ENCODE measurements around the gene KCNK3. TPM values are rescaled to one million over a fixed set of nuclear protein-coding genes. Genes with fewer than 3 reads are reported as not detected.

Gene KCNK3
- total RNA-seq, 1 donor from 2014 or later = 0.70 TPM

DNA sequence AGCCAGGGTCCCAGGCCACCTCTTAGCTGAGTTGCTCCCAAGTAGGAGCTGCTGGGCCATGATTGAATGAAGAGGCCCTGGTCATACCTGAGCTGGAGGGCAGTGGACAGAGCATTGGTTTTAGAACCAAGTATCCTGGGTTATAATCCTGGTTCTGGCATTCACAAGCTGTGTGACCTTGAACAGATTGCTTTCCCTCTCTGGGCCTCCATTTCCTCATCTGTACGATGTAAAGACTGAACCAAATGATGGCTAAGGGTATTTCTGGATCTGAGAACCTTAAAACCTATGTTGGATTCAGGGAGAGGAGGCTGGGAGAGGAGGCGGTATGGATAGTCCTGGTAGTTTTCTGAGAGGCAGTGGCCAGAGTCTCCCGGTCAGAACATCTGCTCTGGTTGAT is 31.0 kb downstream of the KCNK3 start:
- DNase-seq (ENCODE audit: low spot score) = no peak
- intact Hi-C loops (cut with DNase I) = no loop called here

DNA sequence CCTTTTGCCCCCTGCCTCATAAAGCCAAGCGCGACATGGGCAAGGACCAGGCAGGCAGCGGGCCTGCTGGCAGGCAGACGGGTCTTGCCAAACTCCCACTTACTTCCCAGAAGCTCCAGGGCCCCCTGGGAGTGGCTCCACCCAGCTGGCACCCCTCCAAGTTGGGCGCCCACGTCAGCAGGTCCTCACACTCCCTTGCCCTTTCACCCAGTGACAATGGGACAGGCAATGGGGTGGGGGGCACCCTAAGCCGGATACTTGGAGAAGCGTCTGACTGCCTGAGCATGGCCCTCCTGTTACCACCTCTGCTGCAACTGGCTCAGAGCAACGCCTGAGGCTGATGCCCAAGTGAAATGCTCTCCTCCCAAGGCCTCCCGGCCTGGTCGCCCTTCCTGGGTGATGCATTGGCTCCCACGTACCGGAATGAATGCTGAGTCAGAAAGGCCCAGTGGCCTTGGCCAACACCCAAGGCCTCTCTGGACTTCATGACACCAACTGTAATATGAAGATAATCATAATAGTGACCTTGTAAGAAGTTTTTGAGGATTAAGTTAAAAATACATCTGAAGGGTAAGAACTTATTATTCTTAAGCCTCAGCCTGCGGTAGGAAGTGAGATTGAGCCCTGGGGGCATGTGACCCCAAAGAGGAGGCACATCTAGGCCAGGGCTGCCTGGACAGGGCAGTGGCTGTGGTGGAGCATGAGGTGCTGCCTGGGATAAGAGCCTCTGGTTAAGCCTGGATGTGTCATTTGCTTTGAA is 31.6 kb downstream of the KCNK3 start:
- peak; percentile 83 for DNase-seq (ENCODE audit: low spot score)
- intact Hi-C loops (cut with DNase I) = no loop called here

DNA sequence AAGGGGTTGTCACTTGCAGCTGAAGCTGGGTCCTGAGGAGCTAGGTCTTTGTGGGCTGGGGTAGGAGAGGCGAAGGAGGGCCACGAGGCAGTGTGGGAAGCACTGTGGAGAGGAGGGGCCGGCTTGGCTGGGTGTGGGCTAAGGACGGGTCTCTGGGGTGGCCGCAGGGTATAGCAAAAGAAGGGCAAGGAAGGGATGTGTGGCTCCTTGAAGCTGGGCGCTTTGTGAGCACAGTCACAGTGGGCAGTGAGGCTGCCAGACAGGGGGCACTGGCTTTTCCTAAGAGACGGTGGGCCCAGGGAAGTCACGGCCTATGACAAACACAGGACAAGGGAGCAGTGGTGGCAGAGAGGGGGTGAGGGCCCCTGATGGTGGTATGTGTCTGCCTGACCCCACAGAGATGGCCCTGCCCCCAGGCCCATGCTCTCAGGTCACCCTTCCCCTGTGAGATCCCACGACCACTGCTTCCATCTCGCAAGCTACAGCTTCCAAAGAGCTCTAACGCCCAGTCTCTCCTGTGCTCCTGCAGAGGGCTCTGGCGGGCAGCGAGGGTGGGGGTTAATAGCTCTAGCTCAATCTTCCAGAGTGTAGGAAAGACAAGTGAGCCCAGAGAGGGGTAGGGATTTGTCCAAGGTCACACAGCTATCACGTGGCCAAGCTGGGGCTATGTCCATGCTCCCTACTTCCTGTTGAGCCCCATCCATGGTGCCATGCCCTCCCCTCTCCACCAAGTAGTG is 32.4 kb downstream of the KCNK3 start:
- DNase-seq (ENCODE audit: low spot score) = no peak
- intact Hi-C loops (cut with DNase I) = loop anchor here (5.0 kb wide), 1 partner anchor 33 kb away; the partner anchor contains the start of gene KCNK3

DNA sequence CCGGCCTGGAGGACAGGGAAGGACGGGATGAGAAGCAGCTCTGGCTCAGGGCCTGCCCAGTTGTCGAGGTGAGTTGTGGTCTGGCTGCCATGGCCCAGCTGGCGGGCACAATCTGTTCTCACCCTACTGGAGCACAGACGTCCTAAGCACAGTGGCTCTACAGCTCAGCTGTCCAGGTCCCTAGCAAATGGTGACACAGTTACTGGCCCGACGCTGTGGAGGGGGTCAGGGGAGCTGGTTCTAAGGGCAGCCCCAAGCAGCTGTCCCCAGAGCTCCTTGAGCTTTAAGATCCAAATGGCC is 32.9 kb downstream of the KCNK3 start:
- intact Hi-C loops (cut with DNase I) = loop anchor here (5.0 kb wide), 1 partner anchor 33 kb away; the partner anchor contains the start of gene KCNK3
- no peak for DNase-seq (ENCODE audit: low spot score)

DNA sequence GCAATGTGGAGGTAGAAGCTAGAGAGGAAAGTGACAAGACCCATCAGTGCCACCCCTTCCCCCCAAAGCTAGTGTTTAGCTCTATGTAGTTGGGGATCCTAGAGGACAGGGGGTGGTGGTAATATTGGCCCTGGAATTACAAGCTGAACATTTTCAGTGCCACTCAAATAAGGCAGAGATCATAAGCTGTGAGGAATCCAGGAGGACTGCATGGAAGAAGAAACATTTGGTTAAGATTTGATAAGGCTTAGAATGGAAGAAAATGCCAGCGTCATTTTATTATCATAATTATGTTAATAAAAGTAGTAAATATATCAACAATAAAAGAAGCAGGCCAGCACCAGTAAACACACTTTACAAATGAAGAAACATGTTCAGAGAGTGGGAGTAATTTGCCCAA is 33.7 kb downstream of the KCNK3 start:
- no peak for DNase-seq (ENCODE audit: low spot score)
- intact Hi-C loops (cut with DNase I) = loop anchor here (5.0 kb wide), 1 partner anchor 34 kb away; the partner anchor contains the start of gene KCNK3

GRCh38 chr2:26727641-26728561 is 35.4 kb downstream of the KCNK3 start:
- intact Hi-C loops (cut with DNase I) = loop anchor here (5.0 kb wide), 1 partner anchor 36 kb away; the partner anchor contains the start of gene KCNK3

GRCh38 chr2:26729311-26729710 is 36.8 kb downstream of the KCNK3 start:
- DNase-seq (ENCODE audit: low spot score) = no peak
- intact Hi-C loops (cut with DNase I) = loop anchor here (5.0 kb wide), 1 partner anchor 37 kb away; the partner anchor contains the start of gene KCNK3

More at GRCh38 chr2:26727641-26728561, 35.4 kb downstream of the KCNK3 start:
- DNase-seq (ENCODE audit: low spot score) = no peak

DNA sequence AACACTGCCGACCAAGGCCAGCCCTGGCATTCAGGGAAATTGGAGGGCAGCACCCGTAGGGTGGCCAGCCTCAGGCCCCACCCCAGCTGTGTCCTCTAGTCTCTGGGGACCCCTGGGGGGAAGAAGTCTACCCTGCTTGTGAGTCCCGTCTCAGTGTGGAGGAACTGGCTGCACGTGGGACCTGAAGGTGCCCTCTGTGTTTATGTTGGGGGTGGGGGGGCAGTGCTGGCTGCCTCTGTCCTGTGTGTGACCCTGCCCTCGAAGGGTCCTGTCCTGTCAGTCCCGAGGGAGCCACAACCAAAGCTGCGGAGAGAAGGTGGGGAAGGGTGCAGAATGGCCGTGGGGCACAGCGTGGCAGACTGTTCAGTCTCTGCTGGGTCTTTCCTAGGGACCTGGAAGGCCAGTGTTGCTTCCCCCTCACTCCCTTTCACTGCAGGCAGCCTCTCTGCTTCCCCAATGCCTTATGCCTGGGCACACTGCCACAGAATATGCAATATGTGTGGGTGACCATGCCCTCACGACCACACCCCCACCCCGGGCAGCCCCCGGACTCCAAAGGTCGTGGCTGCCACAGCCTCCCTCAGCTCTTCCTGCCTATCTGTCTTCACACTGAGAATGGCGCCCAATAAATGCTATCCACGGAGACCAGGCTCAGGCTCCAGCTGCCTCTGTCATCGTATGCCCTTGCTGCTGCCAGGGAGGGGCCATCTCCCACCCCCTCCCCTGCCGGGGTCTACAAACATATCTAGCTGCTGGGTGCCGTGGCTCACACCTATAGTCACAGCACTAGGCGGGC is 38.2 kb downstream of the KCNK3 start:
- intact Hi-C loops (cut with DNase I) = no loop called here
- DNase-seq (ENCODE audit: low spot score) = no peak

- intact Hi-C loops (cut with DNase I) = no loop called here
Observed at GRCh38 chr2:26731714-26732113, 39.2 kb downstream of the KCNK3 start.

GRCh38 chr2:26732446-26732845 is 39.9 kb downstream of the KCNK3 start:
- intact Hi-C loops (cut with DNase I) = no loop called here
- DNase-seq (ENCODE audit: low spot score) = no peak

More at GRCh38 chr2:26731714-26732113, 39.2 kb downstream of the KCNK3 start:
- DNase-seq (ENCODE audit: low spot score) = no peak

DNA sequence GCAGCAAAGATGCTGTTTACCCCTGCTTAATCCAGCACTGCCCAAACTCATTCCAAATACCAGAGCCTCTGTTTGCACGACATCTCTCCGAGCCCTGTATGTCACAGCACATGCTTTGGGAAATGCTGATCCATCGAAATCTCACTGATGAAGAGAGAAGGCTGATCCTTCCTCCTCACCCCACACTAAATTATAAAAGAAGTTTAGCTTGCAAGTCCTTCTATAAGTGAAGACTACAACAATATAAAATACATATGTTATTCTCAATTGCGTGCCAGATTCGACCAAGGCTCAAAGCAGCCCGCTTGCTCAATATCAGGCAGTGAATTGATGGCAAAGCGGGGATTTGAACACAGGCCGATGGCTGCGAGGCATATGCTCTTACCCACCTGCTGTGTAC is 40.9 kb downstream of the KCNK3 start:
- intact Hi-C loops (cut with DNase I) = no loop called here
- DNase-seq (ENCODE audit: low spot score) = no peak

- no peak for DNase-seq (ENCODE audit: low spot score)
Observed at GRCh38 chr2:26735097-26735496, 42.6 kb downstream of the KCNK3 start.

DNA sequence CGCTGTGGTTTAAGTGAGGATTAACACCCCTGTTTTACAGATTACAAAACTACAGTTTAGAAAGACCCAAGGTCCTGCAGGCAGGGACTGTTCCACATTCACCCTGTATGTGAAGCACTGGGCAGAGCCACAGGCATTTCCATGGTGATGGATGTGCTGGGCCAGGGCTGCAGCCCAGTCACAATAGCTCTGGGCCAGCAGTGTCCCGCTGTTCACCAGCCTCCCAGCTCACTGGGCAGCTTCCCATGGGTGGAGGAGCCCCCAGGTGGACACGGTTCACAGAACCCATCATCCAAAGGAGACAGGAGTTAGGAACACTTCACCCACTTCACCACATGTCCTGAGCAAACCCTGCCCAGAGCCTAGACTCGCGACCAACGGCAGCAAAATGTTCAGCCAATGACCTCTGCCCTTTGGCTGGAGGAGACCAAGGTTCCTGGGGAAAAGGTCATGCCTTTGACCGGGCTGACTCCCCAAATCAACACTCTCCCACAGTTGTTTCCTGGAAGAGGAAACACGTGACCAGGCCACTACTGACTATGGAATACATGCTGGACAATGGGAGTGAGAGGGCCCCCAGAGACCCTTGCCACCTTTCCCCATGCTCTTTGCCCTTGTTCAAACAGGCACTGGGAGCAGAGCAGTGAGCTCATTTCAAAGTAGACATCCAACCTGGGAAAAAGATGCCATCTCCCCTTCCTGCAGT is 43.5 kb downstream of the KCNK3 start:
- DNase-seq (ENCODE audit: low spot score) = no peak
- intact Hi-C loops (cut with DNase I) = no loop called here

More at GRCh38 chr2:26735097-26735496, 42.6 kb downstream of the KCNK3 start:
- intact Hi-C loops (cut with DNase I) = no loop called here

DNA sequence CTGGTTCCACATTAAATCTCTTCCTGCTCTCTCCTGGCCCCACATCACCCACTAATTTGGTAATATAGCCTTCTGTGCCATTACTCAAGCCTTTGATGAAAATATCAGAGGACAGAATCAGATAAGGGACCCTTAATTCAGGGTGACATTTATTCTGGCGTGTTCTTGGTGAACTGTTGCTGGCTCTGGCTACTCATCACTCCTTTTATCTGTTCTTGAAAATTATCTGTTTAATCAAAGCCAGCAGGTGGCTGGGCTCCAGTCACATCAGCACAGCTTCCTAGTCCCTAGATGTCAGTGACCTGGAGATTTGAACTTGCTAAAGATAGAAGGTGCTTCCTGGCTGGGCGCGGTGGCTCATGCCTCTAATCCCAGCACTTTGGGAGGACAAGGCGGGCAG is 44.7 kb downstream of the KCNK3 start:
- intact Hi-C loops (cut with DNase I) = no loop called here
- DNase-seq (ENCODE audit: low spot score) = no peak

GRCh38 chr2:26738481-26738880 is 46.0 kb downstream of the KCNK3 start:
- no peak for DNase-seq (ENCODE audit: low spot score)
- intact Hi-C loops (cut with DNase I) = no loop called here

DNA sequence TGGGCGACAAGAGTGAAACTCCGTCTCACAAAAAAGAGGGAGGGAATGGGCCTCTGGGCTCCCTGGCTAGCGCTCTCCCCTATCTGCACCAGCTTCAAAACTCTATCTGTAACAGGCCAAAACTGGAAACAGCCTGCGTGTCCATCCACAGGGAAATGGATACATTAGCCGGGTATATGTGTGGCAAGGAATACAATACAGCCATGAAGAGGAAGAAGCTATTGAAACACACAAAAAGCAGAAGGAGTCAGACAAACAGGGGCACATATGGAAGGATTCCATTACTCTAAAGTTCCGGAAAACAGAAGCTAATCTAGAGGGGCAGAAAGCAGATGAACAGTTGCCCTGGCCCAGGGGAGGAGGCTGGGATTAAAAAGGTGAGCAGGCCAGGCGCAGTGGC is 47.0 kb downstream of the KCNK3 start:
- intact Hi-C loops (cut with DNase I) = no loop called here
- no peak for DNase-seq (ENCODE audit: low spot score)

DNA sequence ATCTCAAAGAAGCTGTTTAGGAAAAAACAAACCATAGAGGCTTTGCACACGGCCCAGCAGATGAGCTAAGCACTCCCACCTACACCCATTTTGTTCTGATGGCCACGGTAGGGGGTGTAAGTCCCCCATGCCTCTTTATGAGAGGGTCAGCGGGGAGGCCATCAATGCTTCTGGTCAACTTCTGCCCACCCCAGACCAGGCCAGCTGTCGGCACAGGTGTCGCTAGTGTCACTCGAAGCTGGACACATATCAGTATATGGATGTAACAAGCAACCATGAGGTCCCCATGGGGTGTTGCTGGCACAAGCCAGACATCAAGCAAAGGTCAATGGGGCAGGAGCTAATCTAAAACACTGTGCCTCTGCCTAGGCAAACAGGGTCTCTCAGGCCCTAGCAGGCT is 47.8 kb downstream of the KCNK3 start:
- intact Hi-C loops (cut with DNase I) = no loop called here
- no peak for DNase-seq (ENCODE audit: low spot score)

- intact Hi-C loops (cut with DNase I) = no loop called here
- no peak for DNase-seq (ENCODE audit: low spot score)
Observed at GRCh38 chr2:26740890-26741302, 48.4 kb downstream of the KCNK3 start.

Measured in cardiac septum (tissue), 1 donor.